Kidney (tissue), 14 donors: ENCODE results near the gene STAG1. TPM values are rescaled to one million over a fixed set of nuclear protein-coding genes. Genes with fewer than 3 reads are reported as not detected.
A peak's percentile ranks its signal among the peaks of the same experiment; 100 is the strongest.

ENCODE experiments used
- DNase-seq, 5 donors: peaks; one replicate each; pipeline ENCODE4 v3.0.0-alpha.2; 2013 to 2020
- FAIRE-seq: peaks from 2 replicates; lab custom pipeline; 2012; peaks lifted over from hg19 to GRCh38; lab: Jason Lieb, UNC
- H3K27ac ChIP-seq, 2 donors: one replicate each; pipeline ENCODE4 v1.7.0; 2013; ENCODE audit warnings: low read depth in 2 of 2, low read length in 2 of 2, inconsistent platforms in 1 of 2
- H3K27me3 ChIP-seq: one replicate; pipeline ENCODE4 v1.7.1; 2013; ENCODE audit warnings: low read length, inconsistent platforms; ENCODE audit not compliant: control insufficient read depth, insufficient read depth
- H3K36me3 ChIP-seq, 3 donors: one replicate each; pipeline versions ENCODE4 v1.7.0 to v1.7.1; 2013; ENCODE audit warnings: low read length in 3 of 3, control low read depth in 1 of 3, inconsistent platforms in 1 of 3; ENCODE audit not compliant: insufficient read depth in 3 of 3, control insufficient read depth in 2 of 3
- H3K4me1 ChIP-seq, 3 donors: one replicate each; pipeline versions ENCODE4 v1.7.0 to v1.7.1; 2013; ENCODE audit warnings: low read length in 3 of 3, inconsistent platforms in 1 of 3, low read depth in 1 of 3; ENCODE audit not compliant: control insufficient read depth in 2 of 3, insufficient read depth in 2 of 3
- H3K4me3 ChIP-seq, 3 donors: one replicate each; pipeline versions ENCODE4 v1.7.0 to v1.8.1; 2013; ENCODE audit warnings: low read length in 3 of 3, control low read depth in 1 of 3, inconsistent platforms in 1 of 3
- H3K9ac ChIP-seq, 3 donors: one replicate each; pipeline versions ENCODE4 v1.7.0 to v1.7.1; 2013; ENCODE audit warnings: low read length in 3 of 3, control low read depth in 1 of 3, inconsistent platforms in 1 of 3
- H3K9me3 ChIP-seq, 3 donors: one replicate each; pipeline versions ENCODE4 v1.7.0 to v1.7.1; 2013; ENCODE audit warnings: low read length in 3 of 3, control low read depth in 1 of 3, inconsistent platforms in 1 of 3; ENCODE audit not compliant: control insufficient read depth in 2 of 3, insufficient read depth in 1 of 3
- CTCF ChIP-seq: IDR thresholded peaks from 3 replicates; pipeline ENCODE4 v1.5.1; 2012; ENCODE audit warnings: mild to moderate bottlenecking, moderate library complexity, borderline replicate concordance; ENCODE audit not compliant: insufficient read depth; ENCODE audit errors: extremely low read depth
- intact Hi-C: fragments of 100-400 bp; cut with DNase I; formaldehyde crosslinking; loops from one replicate; pipeline ENCODE4 v1.11.1; 2022
- polyA plus RNA-seq: library from polyadenylated mRNA; stranded (reverse); fragments of 350-450 nt; fragmentation: Illumina TruSeq; extraction: RNeasy Lipid Tissue Mini Kit (QIAGEN cat#74804); gene quantifications from one replicate; pipeline ENCODE4 v1.2.3, GENCODE V29; 2014; ENCODE audit warnings: low read depth, low replicate concordance; ENCODE audit not compliant: insufficient read depth
- total RNA-seq: library from RNA; stranded (reverse); fragmentation: NEBNext Ultra II Directional; extraction: Animal tissue kit (Norgen Biotek cat#: 25700); gene quantifications from one replicate; pipeline ENCODE4 v1.2.1, GENCODE V29; 2021
- donor health status: control.
- donor health status: control.
- donor health status: control.
- donor health status: control.
- donor health status: control.
- donor health status: DM: yes; HTN: yes; CAD: no.
- donor health status: Normal renal cell carcinoma (clear cell type).

The STAG1 gene
- total and polyA plus RNA-seq, 2 donors from 2014 or later = 7.8 to 49.9 TPM

- no peak for FAIRE-seq
Measured at GRCh38 chr3:136752422-136753325, 496 bp upstream of the STAG1 start.

GRCh38 chr3:136751316-136752171 lies 634 bp downstream of the STAG1 start:
- H3K4me1 ChIP-seq = peaks cover 2 to 16% (median 3%) of the 10 kb centered on the region in 3 donors
- no peak for TF ChIP-seq CTCF
- H3K9ac ChIP-seq = peak overlapping the region; percentile 56 to 84 (median 73)
- H3K4me3 ChIP-seq = peak overlapping the region; percentile 63 to 89 (median 76)
- H3K27ac ChIP-seq = peak overlapping the region; percentile 98
- intact Hi-C loops = loop anchor here (10.0 kb wide), 1 partner anchor 263 kb away; no protein-coding TSS in a partner anchor
- FAIRE-seq (no peak), DNase-seq (peak; percentile 86 to 95 (median 93))
- H3K27me3 ChIP-seq = no peaks in the 10 kb centered on the region
- no peaks in the 10 kb centered on the region for H3K36me3 ChIP-seq
- no peaks in the 10 kb centered on the region for H3K9me3 ChIP-seq

More at GRCh38 chr3:136752422-136753325, 496 bp upstream of the STAG1 start:
- intact Hi-C loops = loop anchor here (10.0 kb wide), 1 partner anchor 262 kb away; no protein-coding TSS in a partner anchor
- DNase-seq = peak; percentile 99 to 100 (median 99)
- Histone ChIP-seq H3K27ac (peak overlapping the region; percentile 98), H3K9me3 (no peaks in the 10 kb centered on the region), H3K36me3 (no peaks in the 10 kb centered on the region), H3K4me1 (peaks cover 2 to 16% (median 3%) of the 10 kb centered on the region in 3 donors), H3K27me3 (no peaks in the 10 kb centered on the region), H3K9ac (peak overlapping the region; percentile 78 to 97 (median 85)), H3K4me3 (peak overlapping the region; percentile 83 to 89 (median 88))
- TF ChIP-seq CTCF = peak; percentile 35

- H3K27ac ChIP-seq = peak overlapping the region; percentile 98
- intact Hi-C loops = loop anchor here (10.0 kb wide), 1 partner anchor 264 kb away; no protein-coding TSS in a partner anchor
- peak overlapping the region; percentile 56 to 84 (median 73) for H3K9ac ChIP-seq
- TF ChIP-seq CTCF = no peak
- H3K4me3 ChIP-seq = peak overlapping the region; percentile 63 to 89 (median 76)
- H3K36me3 ChIP-seq = no peaks in the 10 kb centered on the region
- peaks cover 2 to 16% (median 3%) of the 10 kb centered on the region in 3 donors for H3K4me1 ChIP-seq
- H3K9me3 ChIP-seq = no peaks in the 10 kb centered on the region
- H3K27me3 ChIP-seq = no peaks in the 10 kb centered on the region
- FAIRE-seq (peak; percentile 21), DNase-seq (peak in 1 of 5 donors; percentile 25)
Measured at GRCh38 chr3:136750897-136751315, 1.3 kb downstream of the STAG1 start.
